Osteoblast (primary cell): Measurements from ENCODE around the gene MEF2D. TPM values are rescaled to one million over a fixed set of nuclear protein-coding genes. Genes with fewer than 3 reads are reported as not detected.

Experiments
- DNase-seq: peaks from one replicate; pipeline ENCODE4 v3.0.0; 2011; ENCODE audit warnings: low spot score, mixed read lengths; ENCODE audit not compliant: insufficient read length; ENCODE audit errors: missing footprints
- H2AFZ ChIP-seq: 2 replicates; pipeline ENCODE4 v1.6.0; 2011; ENCODE audit warnings: mild to moderate bottlenecking, low read length
- H3K27ac ChIP-seq: 2 replicates; pipeline ENCODE4 v1.5.1; 2011; ENCODE audit warnings: mild to moderate bottlenecking, low read depth, low read length, moderate library complexity
- H3K27me3 ChIP-seq: 2 replicates; pipeline ENCODE4 v1.6.0; 2012; ENCODE audit warnings: mild to moderate bottlenecking, control low read depth, inconsistent platforms, low read length, moderate library complexity; ENCODE audit not compliant: insufficient read depth
- H3K36me3 ChIP-seq: 2 replicates; pipeline ENCODE4 v1.5.1; 2011; ENCODE audit warnings: mild to moderate bottlenecking, low read length, control low read depth, moderate library complexity; ENCODE audit not compliant: insufficient read depth
- H3K4me1 ChIP-seq: 2 replicates; pipeline ENCODE4 v1.5.1; 2011; ENCODE audit warnings: mild to moderate bottlenecking, low read length, control low read depth, moderate library complexity; ENCODE audit not compliant: insufficient read depth
- H3K4me2 ChIP-seq: 2 replicates; pipeline ENCODE4 v1.6.0; 2011; ENCODE audit warnings: mild to moderate bottlenecking, low read length; ENCODE audit not compliant: insufficient read depth
- H3K4me3 ChIP-seq: fragments of 200-600 bp; sonication (generic); 3 replicates; pipeline ENCODE4 v1.5.1; 2012; ENCODE audit warnings: mild to moderate bottlenecking, low read length, inconsistent platforms; ENCODE audit not compliant: insufficient read depth
- H3K79me2 ChIP-seq: 2 replicates; pipeline ENCODE4 v1.6.0; 2012; ENCODE audit warnings: mild to moderate bottlenecking, low read length, control low read depth, inconsistent platforms; ENCODE audit not compliant: insufficient read depth
- H3K9me3 ChIP-seq: 2 replicates; pipeline ENCODE4 v1.5.1; 2011; ENCODE audit warnings: low read depth, low read length, control low read depth
- H4K20me1 ChIP-seq: 2 replicates; pipeline ENCODE4 v1.6.0; 2012; ENCODE audit warnings: mild to moderate bottlenecking, low read length, control low read depth; ENCODE audit not compliant: insufficient read depth
- small RNA-seq: library from RNA; depleted of rRNA; stranded (forward); fragments of <200 nt; gene quantifications from one replicate; pipeline ENCODE3, GENCODE V24; 2012
- total RNA-seq: library from RNA; depleted of rRNA; stranded (reverse); fragments of >200 nt; gene quantifications from 2 replicates; pipeline ENCODE4 v1.2.3, GENCODE V29; 2012
- TF ChIP-seq, protein P1 (sequence below): IDR thresholded peaks from 2 replicates; pipeline ENCODE4 v1.5.1; 2011; ENCODE audit warnings: mild to moderate bottlenecking, low read depth, low read length, moderate library complexity; ENCODE audit errors: extremely low read depth

Gene MEF2D
- total RNA-seq, 1 donor = 14.1 TPM

- DNase-seq = no peak
- no peaks in the 10 kb centered on the region for H3K9me3 ChIP-seq
- H3K36me3 ChIP-seq = no peaks in the 10 kb centered on the region
- TF ChIP-seq, protein P1, sequence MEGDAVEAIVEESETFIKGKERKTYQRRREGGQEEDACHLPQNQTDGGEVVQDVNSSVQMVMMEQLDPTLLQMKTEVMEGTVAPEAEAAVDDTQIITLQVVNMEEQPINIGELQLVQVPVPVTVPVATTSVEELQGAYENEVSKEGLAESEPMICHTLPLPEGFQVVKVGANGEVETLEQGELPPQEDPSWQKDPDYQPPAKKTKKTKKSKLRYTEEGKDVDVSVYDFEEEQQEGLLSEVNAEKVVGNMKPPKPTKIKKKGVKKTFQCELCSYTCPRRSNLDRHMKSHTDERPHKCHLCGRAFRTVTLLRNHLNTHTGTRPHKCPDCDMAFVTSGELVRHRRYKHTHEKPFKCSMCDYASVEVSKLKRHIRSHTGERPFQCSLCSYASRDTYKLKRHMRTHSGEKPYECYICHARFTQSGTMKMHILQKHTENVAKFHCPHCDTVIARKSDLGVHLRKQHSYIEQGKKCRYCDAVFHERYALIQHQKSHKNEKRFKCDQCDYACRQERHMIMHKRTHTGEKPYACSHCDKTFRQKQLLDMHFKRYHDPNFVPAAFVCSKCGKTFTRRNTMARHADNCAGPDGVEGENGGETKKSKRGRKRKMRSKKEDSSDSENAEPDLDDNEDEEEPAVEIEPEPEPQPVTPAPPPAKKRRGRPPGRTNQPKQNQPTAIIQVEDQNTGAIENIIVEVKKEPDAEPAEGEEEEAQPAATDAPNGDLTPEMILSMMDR = no peak
- no peaks in the 10 kb centered on the region for H3K79me2 ChIP-seq
- no peak overlapping the region for H3K4me3 ChIP-seq
- H4K20me1 ChIP-seq = no peaks in the 10 kb centered on the region
- H3K27me3 ChIP-seq = peaks cover 56% of the 10 kb centered on the region
- H3K4me1 ChIP-seq = no peaks in the 10 kb centered on the region
- H2AFZ ChIP-seq = no peak overlapping the region
- H3K27ac ChIP-seq = no peak overlapping the region
- no peak overlapping the region for H3K4me2 ChIP-seq
These were observed 86.0 kb downstream of the MEF2D start for GRCh38 chr1:156414461-156415064.

Small RNA genes within 50 kb of the gene (small RNA-seq; reads per million reads assigned to genes)
- gene MIR9-1 = not detected
- not detected for gene RF00019

Other genes with a start within 250 kb of the MEF2D start
- gene SMG5, start 217.9 kb downstream of the MEF2D start, total RNA-seq = 49.2 and 50.7 TPM in 2 replicates
- gene TMEM79, start 216.4 kb downstream of the MEF2D start, total RNA-seq = 0.88 and 1.4 TPM in 2 replicates
- gene GLMP, start 205.1 kb downstream of the MEF2D start, total RNA-seq = 118 and 137 TPM in 2 replicates
- gene VHLL, start 201.5 kb downstream of the MEF2D start, total RNA-seq = not detected in 2 replicates
- gene CCT3, start 162.5 kb downstream of the MEF2D start, total RNA-seq = 258 and 276 TPM in 2 replicates
- 0.36 TPM in 1 of 2 replicates, not detected in the other for gene TSACC, start 162.2 kb downstream of the MEF2D start, total RNA-seq
- gene RHBG, start 131.6 kb downstream of the MEF2D start, total RNA-seq = not detected in 2 replicates
- gene IQGAP3, start 71.8 kb upstream of the MEF2D start, total RNA-seq = 2.9 and 3.5 TPM in 2 replicates
- not detected in 2 replicates for gene TTC24, start 78.9 kb upstream of the MEF2D start, total RNA-seq
- 54.8 and 63.7 TPM in 2 replicates for gene NAXE, start 91.0 kb upstream of the MEF2D start, total RNA-seq
- 8.0 and 11.2 TPM in 2 replicates for gene GPATCH4, start 100.7 kb upstream of the MEF2D start, total RNA-seq
- not detected in 2 replicates for gene HAPLN2, start 118.6 kb upstream of the MEF2D start, total RNA-seq
- gene BCAN, start 141.3 kb upstream of the MEF2D start, total RNA-seq = not detected in 2 replicates
- 0.36 and 1.5 TPM in 2 replicates for gene NES, start 176.6 kb upstream of the MEF2D start, total RNA-seq
- 9.1 and 16.6 TPM in 2 replicates for gene CRABP2, start 204.8 kb upstream of the MEF2D start, total RNA-seq
- gene METTL25B, start 227.7 kb upstream of the MEF2D start, total RNA-seq = 8.3 and 12.7 TPM in 2 replicates
- gene ISG20L2, start 228.0 kb upstream of the MEF2D start, total RNA-seq = 16.8 and 21.0 TPM in 2 replicates
- 16.2 and 17.7 TPM in 2 replicates for gene MRPL24, start 240.3 kb upstream of the MEF2D start, total RNA-seq